K562 (cell line): ENCODE data around the gene HS3ST5. TPM values are rescaled to one million over a fixed set of nuclear protein-coding genes. Genes with fewer than 3 reads are reported as not detected.

Experiments
- ATAC-seq: fragments of 200-7000 bp; cut with Tn5 transposase; 3 replicates; pipeline ENCODE4 v1.9.1; 2020; ENCODE audit warnings: moderate library complexity
- BruUV-seq: library from RNA; stranded (reverse); fragments of 400-500 nt; replicated peaks from 2 replicates; lab custom pipeline; 2021; lab: Mats Ljungman, UMichigan
- CTCF ChIA-PET: fragments of 300-600 bp; formaldehyde crosslinking; extraction: SDS; loops from one replicate; lab custom pipeline; 2021; ENCODE audit warnings: low intra/inter-chr PET ratio; lab: Yijun Ruan, JAX
- POLR2A ChIA-PET: fragments of 300-600, 350-650 bp; sonication (Branson Sonifier 250); formaldehyde crosslinking; extraction: SDS; loops from one replicate; lab custom pipeline; 2021; ENCODE audit warnings: antibody characterized with exemption, inconsistent platforms; lab: Yijun Ruan, JAX
- DNase-seq, 4 experiments: peaks; one replicate each; pipeline versions ENCODE4 v3.0.0 to v3.0.0-alpha.2; 2011 to 2018; ENCODE audit warnings: low spot score in 3 of 4, mixed read lengths in 3 of 4; ENCODE audit errors: extremely low read depth in 1 of 4
- FAIRE-seq: peaks from 2 replicates; lab custom pipeline; 2011; peaks lifted over from hg19 to GRCh38; lab: Jason Lieb, UNC
- H2AFZ ChIP-seq: 2 replicates; pipeline ENCODE4 v1.6.0; 2011; ENCODE audit warnings: low read depth, low read length, control low read depth, inconsistent platforms
- H3K27ac ChIP-seq: fragments of 200-600 bp; 3 replicates; pipeline ENCODE4 v1.8.0; 2011; ENCODE audit warnings: low read depth, mild to moderate bottlenecking, control low read depth, inconsistent platforms, low read length, moderate library complexity, mixed read lengths; ENCODE audit errors: extremely low read depth
- H3K27me3 ChIP-seq, 2 experiments: fragments of 300-600 bp in 1 of 2; 2 replicates in 1 of 2; 3 replicates in 1 of 2; pipeline versions ENCODE4 v1.6.0 to v1.8.0; 2011; ENCODE audit warnings: inconsistent platforms in 2 of 2, low read length in 2 of 2, mild to moderate bottlenecking in 1 of 2, mixed read lengths in 1 of 2, moderate library complexity in 1 of 2; ENCODE audit not compliant: control insufficient read depth in 2 of 2, insufficient read depth in 2 of 2
- H3K36me3 ChIP-seq: fragments of 300-600 bp; 3 replicates; pipeline ENCODE4 v1.8.0; 2011; ENCODE audit warnings: mild to moderate bottlenecking, low read length, inconsistent platforms; ENCODE audit not compliant: control insufficient read depth, insufficient read depth
- H3K4me1 ChIP-seq, 2 experiments: fragments of 200-600 bp in 1 of 2; replicated peaks in 1 of 2; 2 replicates in 1 of 2; 3 replicates in 1 of 2; pipeline versions ENCODE4 v1.5.1 to v1.8.0; 2011; ENCODE audit warnings: inconsistent platforms in 2 of 2, low read length in 2 of 2, mild to moderate bottlenecking in 1 of 2, mixed read lengths in 1 of 2, moderate library complexity in 1 of 2; ENCODE audit not compliant: control insufficient read depth in 2 of 2, insufficient read depth in 2 of 2
- H3K4me2 ChIP-seq: 2 replicates; pipeline ENCODE4 v1.6.1; 2011; ENCODE audit warnings: low read length, control low read depth, inconsistent platforms, mixed read lengths; ENCODE audit not compliant: insufficient read depth
- H3K4me3 ChIP-seq: fragments of 200-600 bp; sonication (generic), shearing (Covaris generic); 2 replicates; pipeline ENCODE4 v1.5.1; 2016; ENCODE audit warnings: control low read depth, inconsistent platforms
- H3K79me2 ChIP-seq: fragments of 200-600 bp; 3 replicates; pipeline ENCODE4 v1.8.0; 2011; ENCODE audit warnings: low read length, inconsistent platforms; ENCODE audit not compliant: control insufficient read depth, insufficient read depth
- H3K9ac ChIP-seq, 2 experiments: 2 replicates each; pipeline versions ENCODE4 v1.6.0 to v1.6.1; 2011; ENCODE audit warnings: low read depth in 2 of 2, low read length in 2 of 2, control low read depth in 1 of 2, inconsistent platforms in 1 of 2, mild to moderate bottlenecking in 1 of 2, mixed read lengths in 1 of 2; ENCODE audit not compliant: insufficient read depth in 1 of 2
- H3K9me1 ChIP-seq: one replicate; pipeline ENCODE4 v1.6.0; 2011; ENCODE audit warnings: inconsistent platforms, mild to moderate bottlenecking, low read length, moderate library complexity; ENCODE audit not compliant: control insufficient read depth, insufficient read depth
- H3K9me3 ChIP-seq: replicated peaks from 2 replicates; pipeline ENCODE4 v1.5.1; 2011; ENCODE audit warnings: low read depth, low read length, inconsistent platforms; ENCODE audit not compliant: control insufficient read depth, insufficient read depth
- H4K20me1 ChIP-seq: replicated peaks from 2 replicates; pipeline ENCODE4 v1.6.1; 2011; ENCODE audit warnings: low read length, inconsistent platforms, mixed read lengths; ENCODE audit not compliant: control insufficient read depth, insufficient read depth
- FOXA1 ChIP-seq: fragments of 450-650 bp; IDR thresholded peaks from 2 replicates; pipeline ENCODE4 v1.6.1; 2016; ENCODE audit warnings: mild to moderate bottlenecking, borderline replicate concordance
- NELFE ChIP-seq: IDR thresholded peaks from 2 replicates; pipeline ENCODE4 v1.6.1; 2011; ENCODE audit warnings: mild to moderate bottlenecking; ENCODE audit not compliant: insufficient read depth, insufficient read length
- NONO ChIP-seq, 2 experiments: fragments of 200-400 bp in 1 of 2; fragments of 450-650 bp in 1 of 2; formaldehyde crosslinking in 1 of 2; IDR thresholded peaks; 2 replicates each; pipeline ENCODE4 v1.6.1; 2017; ENCODE audit warnings: low read depth in 2 of 2, mild to moderate bottlenecking in 2 of 2, moderate library complexity in 2 of 2, low read length in 1 of 2
- ZNF316 ChIP-seq: fragments of 450-650 bp; IDR thresholded peaks from 2 replicates; pipeline ENCODE4 v1.6.1; 2016
- WGBS: fragments of 100-300 bp; shearing (Covaris generic); methylation state at CpG from one replicate; pipeline ENCODE4 v1.1.6; 2016; ENCODE audit warnings: low coverage, mixed read lengths; ENCODE audit not compliant: insufficient coverage; ENCODE audit errors: missing lambda C conversion rate; 5-methylcytosine and 5-hydroxymethylcytosine counted together
- in situ Hi-C: fragments of 300-500 bp; cut with MboI; formaldehyde crosslinking; loops from 4 replicates; pipeline ENCODE4 v1.15.0; 2018; ENCODE audit warnings: inconsistent platforms, mixed read lengths
- intact Hi-C: fragments of 100-400 bp; cut with micrococcal nuclease; formaldehyde crosslinking; loops from 2 replicates; pipeline ENCODE4 v1.14.2; 2022
- polyA plus RNA-seq, 8 experiments: library from polyadenylated mRNA; depleted of rRNA in 4 of 8; stranded (reverse) in 5 of 8; unstranded in 3 of 8; fragments of >200 nt; fragmentation: Nextera tagmentation in 2 of 8; fragmentation: Illumina TruSeq in 1 of 8; extraction: Ambion mirVana in 2 of 8; extraction: Trizol in 1 of 8; gene quantifications; 2 replicates each; pipeline versions ENCODE4 v1.2.1 to v1.2.3, GENCODE V29; 2011 to 2014; ENCODE audit warnings: inconsistent platforms in 1 of 8, missing spikeins in 1 of 8
- total RNA-seq, 7 experiments: library from RNA; depleted of rRNA in 6 of 7; stranded (reverse); fragments of >200 nt in 6 of 7; fragmentation: Illumina TruSeq in 2 of 7; extraction: Trizol in 2 of 7; gene quantifications; 2 replicates each; pipeline versions ENCODE4 v1.2.1 to v1.2.3, GENCODE V29; 2011 to 2021; ENCODE audit warnings: low replicate concordance in 1 of 7
- TF ChIP-seq, protein P1 (sequence below): fragments of 450-650 bp; IDR thresholded peaks from 2 replicates; pipeline ENCODE4 v1.7.1; 2018; ENCODE audit warnings: mild to moderate bottlenecking, low read depth; ENCODE audit not compliant: partially characterized antibody

The HS3ST5 gene
- total and polyA plus RNA-seq, 9 of the 15 experiments (the other 6 are each of a cell fraction or from before 2014, with no cell fraction given) = not detected

DNA sequence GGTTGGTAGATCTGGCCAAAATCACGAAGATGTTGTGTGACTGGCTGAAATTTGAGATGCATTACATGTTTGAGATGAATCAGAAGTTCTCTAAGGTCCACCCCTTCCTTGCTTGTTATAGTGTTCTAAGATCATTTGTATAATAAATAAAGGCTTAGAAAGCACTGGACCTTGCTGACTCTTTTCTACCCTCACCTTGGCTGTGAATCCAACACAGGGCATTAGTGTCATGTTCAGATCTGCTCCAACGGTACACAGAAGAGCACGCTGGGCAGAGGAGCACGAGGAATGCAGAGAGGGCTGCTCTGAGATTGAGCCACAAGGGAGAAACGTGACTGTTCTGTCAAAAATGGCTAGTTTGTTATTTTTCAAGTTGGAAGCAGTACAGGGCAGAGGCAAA is 202.4 kb downstream of the HS3ST5 start (continued):
- TF ChIP-seq, protein P1, sequence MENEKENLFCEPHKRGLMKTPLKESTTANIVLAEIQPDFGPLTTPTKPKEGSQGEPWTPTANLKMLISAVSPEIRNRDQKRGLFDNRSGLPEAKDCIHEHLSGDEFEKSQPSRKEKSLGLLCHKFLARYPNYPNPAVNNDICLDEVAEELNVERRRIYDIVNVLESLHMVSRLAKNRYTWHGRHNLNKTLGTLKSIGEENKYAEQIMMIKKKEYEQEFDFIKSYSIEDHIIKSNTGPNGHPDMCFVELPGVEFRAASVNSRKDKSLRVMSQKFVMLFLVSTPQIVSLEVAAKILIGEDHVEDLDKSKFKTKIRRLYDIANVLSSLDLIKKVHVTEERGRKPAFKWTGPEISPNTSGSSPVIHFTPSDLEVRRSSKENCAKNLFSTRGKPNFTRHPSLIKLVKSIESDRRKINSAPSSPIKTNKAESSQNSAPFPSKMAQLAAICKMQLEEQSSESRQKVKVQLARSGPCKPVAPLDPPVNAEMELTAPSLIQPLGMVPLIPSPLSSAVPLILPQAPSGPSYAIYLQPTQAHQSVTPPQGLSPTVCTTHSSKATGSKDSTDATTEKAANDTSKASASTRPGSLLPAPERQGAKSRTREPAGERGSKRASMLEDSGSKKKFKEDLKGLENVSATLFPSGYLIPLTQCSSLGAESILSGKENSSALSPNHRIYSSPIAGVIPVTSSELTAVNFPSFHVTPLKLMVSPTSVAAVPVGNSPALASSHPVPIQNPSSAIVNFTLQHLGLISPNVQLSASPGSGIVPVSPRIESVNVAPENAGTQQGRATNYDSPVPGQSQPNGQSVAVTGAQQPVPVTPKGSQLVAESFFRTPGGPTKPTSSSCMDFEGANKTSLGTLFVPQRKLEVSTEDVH = no peak
- TF ChIP-seq NELFE (no peak), NONO (IDR thresholded peaks at IDR 0.05; ENCODE audit: low read depth in 2 of 2, low read length in 1 of 2) (no peak)

DNA sequence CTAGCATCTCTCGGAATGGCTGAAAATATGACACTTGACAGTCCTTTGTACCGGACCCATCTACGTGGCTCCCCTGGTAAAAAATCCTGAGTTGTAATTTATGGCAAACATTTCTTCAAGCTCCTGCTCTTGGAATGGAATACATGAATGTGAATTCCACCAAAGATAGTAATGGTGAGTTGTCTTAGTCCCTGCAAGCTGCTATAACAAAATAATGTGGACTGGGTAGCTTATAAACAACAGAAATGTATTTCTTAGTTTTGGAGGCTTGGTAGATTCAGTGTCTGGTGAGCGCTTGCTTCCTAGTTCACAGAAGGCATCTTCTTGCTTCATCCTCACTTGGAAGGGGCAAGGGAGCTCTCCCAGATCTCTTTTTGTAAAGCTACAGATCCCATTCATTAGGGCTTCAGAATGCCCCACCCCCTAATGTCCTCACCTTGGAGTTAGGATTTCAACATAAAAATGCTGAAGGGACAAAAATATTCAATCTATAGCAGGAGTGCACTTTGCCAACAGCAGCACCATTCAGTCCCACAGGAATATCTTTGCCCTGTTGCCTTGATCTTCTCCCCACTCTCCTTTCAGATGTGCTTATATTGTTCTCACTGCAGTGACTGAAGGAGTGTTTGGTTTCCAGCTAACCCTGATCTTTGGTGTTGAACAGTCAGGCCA is 204.1 kb downstream of the HS3ST5 start:
- intact Hi-C loops (no loop called here), in situ Hi-C loops (no loop called here)
- Histone ChIP-seq H2AFZ (no peak overlapping the region), H3K79me2 (no peaks in the 10 kb centered on the region), H3K27ac (no peak overlapping the region), H3K9me1 (no peaks in the 10 kb centered on the region), H3K36me3 (no peaks in the 10 kb centered on the region), H3K4me3 (no peak overlapping the region), H3K4me2 (no peak overlapping the region), H3K4me1 (no peaks in the 10 kb centered on the region), H3K27me3 (no peaks in the 10 kb centered on the region), H4K20me1 (no peaks in the 10 kb centered on the region), H3K9ac (no peak overlapping the region), H3K9me3 (no peaks in the 10 kb centered on the region)
- TF ChIP-seq FOXA1 = no peak
- peak; percentile 9; the same call in 1 of the 2 replicates for TF ChIP-seq ZNF316
- WGBS = 2% methylated on average over 4 of the region's 4 CpGs
- DNase-seq = no peak
- no TSS peak for BruUV-seq
- POLR2A ChIA-PET = no interaction called here
- no peak for ATAC-seq
- CTCF ChIA-PET = no interaction called here
- no peak for FAIRE-seq
